Lower leg skin (tissue), 4 donors: ENCODE results near the gene TRAPPC12. TPM values are rescaled to one million over a fixed set of nuclear protein-coding genes. Genes with fewer than 3 reads are reported as not detected.
"Not testable (repeated sequence)": the region's sequence is repeated elsewhere in the genome, so short reads cannot be mapped to it uniquely, and the experiment has no call there.

ENCODE experiments used
- DNase-seq, 2 donors: peaks; one replicate each; pipeline ENCODE4 v3.0.0-alpha.2; 2019; ENCODE audit warnings: low spot score in 2 of 2
- H3K4me3 ChIP-seq: fragments of 200-600 bp; sonication (generic); 2 replicates; pipeline ENCODE4 v1.5.1; 2017; ENCODE audit warnings: mild to moderate bottlenecking, low read depth; ENCODE audit not compliant: poor library complexity, severe bottlenecking
- CTCF ChIP-seq, 3 donors: fragments of 450-650 bp; IDR thresholded peaks; one replicate each; pipeline ENCODE4 v1.5.1; 2016; ENCODE audit warnings: antibody characterized with exemption in 3 of 3, mild to moderate bottlenecking in 3 of 3, moderate library complexity in 2 of 3
- POLR2A ChIP-seq, 2 donors: fragments of 450-650 bp; IDR thresholded peaks; one replicate each; pipeline ENCODE4 v1.6.1; 2016 to 2017; ENCODE audit warnings: antibody characterized with exemption in 2 of 2, mild to moderate bottlenecking in 1 of 2, moderate library complexity in 1 of 2
- WGBS, 2 donors: methylation state at CpG; one replicate each; pipeline ENCODE4 v1.1.5; 2018; 5-methylcytosine and 5-hydroxymethylcytosine counted together
- intact Hi-C: fragments of 100-400 bp; cut with DNase I; formaldehyde crosslinking; loops from one replicate; pipeline ENCODE4 v1.15.0; 2023; ENCODE audit warnings: low total_unique reads
- total RNA-seq, 4 donors: library from RNA; depleted of rRNA; stranded (reverse); fragments of >200 nt; gene quantifications; one replicate each; pipeline ENCODE4 v1.1.0, GENCODE V29; 2016

TRAPPC12 gene
- total RNA-seq, 4 donors from 2014 or later: 79.4 to 139 (median 121) TPM

GRCh38 chr2:3513026-3513810 is 133.7 kb downstream of the TRAPPC12 start:
- WGBS, 2 donors: 97 to 99% methylated on average over 3 of the region's 3 CpGs

DNA sequence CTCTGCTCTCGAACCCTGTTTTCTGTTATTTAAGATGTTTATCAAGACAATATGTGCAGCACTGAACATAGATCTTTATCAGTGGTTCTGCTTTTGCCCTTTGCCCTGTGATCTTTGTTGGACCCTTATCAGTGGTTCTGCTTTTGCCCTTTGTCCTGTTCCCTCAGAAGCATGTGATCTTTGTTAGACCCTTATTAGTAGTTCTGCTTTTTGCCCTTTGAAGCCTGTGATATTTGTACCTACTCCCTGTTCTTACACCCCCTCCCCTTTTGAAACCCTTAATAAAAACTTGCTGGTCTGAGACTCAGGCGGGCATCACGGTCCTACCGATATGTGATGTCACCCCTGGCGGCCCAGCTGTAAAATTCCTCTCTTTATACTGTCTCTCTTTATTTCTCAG is 135.9 kb downstream of the TRAPPC12 start:
- intact Hi-C loops, H3K4me3 ChIP-seq, DNase-seq: not testable (repeated sequence)
- WGBS, 2 donors: 94% methylated on average over 5 of the region's 5 CpGs

More at GRCh38 chr2:3513026-3513810, 133.7 kb downstream of the TRAPPC12 start:
- TF ChIP-seq CTCF (IDR thresholded peaks at IDR 0.05) (no peak), POLR2A (IDR thresholded peaks at IDR 0.05) (no peak)
- intact Hi-C loops: no loop called here
- DNase-seq: no peak
- H3K4me3 ChIP-seq: no peak overlapping the region

- WGBS, 2 donors: 94 to 98% methylated on average over 3 of the region's 3 CpGs
- no peak for DNase-seq
- TF ChIP-seq POLR2A (IDR thresholded peaks at IDR 0.05) (no peak), CTCF (IDR thresholded peaks at IDR 0.05) (no peak)
- no peak overlapping the region for H3K4me3 ChIP-seq
- intact Hi-C loops: no loop called here
Measured at GRCh38 chr2:3516831-3517230, 137.3 kb downstream of the TRAPPC12 start.

GRCh38 chr2:3517948-3518495 is 138.5 kb downstream of the TRAPPC12 start:
- intact Hi-C loops: no loop called here
- DNase-seq: no peak
- 28 to 30% methylated on average over 3 of the region's 3 CpGs for WGBS, 2 donors
- H3K4me3 ChIP-seq: peak overlapping the region; percentile 95
- TF ChIP-seq POLR2A (IDR thresholded peaks at IDR 0.05) (no peak), CTCF (IDR thresholded peaks at IDR 0.05) (no peak)

GRCh38 chr2:3518496-3519254 is 139.2 kb downstream of the TRAPPC12 start:
- H3K4me3 ChIP-seq: peak overlapping the region; percentile 95
- DNase-seq: peak; percentile 93 to 99
- TF ChIP-seq POLR2A (IDR thresholded peaks at IDR 0.05) (no peak), CTCF (IDR thresholded peaks at IDR 0.05) (no peak)
- 0% methylated on average over 5 to 35 of the region's 67 CpGs for WGBS, 2 donors
- intact Hi-C loops: no loop called here
